HG02610 (cell line): ENCODE results near the gene CRYBB1.

Experiments
- ATAC-seq: cut with Tn5 transposase; IDR thresholded peaks from one replicate; pipeline ENCODE4 v1.9.1; 2021; ENCODE audit warnings: mild to moderate bottlenecking, moderate library complexity; ENCODE audit not compliant: unreplicated experiment

Gene CRYBB1

DNA sequence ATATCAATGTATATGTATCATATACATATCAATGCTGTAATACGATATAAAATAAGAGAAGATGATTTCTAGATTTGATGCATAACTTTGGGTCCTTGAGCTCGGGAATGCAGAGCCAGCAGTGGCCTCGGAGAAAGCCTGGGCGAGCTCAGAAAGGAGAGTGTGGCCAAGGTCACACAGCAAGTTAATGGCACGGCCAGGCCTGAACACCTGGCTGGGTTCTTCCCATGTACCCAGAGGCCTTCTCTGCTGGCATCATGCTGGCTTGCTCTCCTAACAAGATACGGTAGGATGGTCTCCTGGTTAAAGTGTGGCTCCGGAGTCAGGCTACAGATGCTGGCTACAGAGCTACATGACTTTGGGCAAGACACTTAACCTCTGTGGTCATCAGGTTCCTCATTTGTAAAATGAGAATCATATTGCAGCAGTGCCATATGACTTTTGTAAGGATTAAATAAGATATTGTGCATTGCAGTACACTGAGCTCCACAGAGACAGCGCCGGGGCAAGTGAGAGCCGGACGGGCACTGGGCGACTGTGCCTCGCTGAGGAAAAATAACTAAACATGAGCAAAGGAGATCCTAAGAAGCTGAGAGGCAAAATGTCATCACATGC lies 57.8 kb downstream of the CRYBB1 start:
- no peak for ATAC-seq

DNA sequence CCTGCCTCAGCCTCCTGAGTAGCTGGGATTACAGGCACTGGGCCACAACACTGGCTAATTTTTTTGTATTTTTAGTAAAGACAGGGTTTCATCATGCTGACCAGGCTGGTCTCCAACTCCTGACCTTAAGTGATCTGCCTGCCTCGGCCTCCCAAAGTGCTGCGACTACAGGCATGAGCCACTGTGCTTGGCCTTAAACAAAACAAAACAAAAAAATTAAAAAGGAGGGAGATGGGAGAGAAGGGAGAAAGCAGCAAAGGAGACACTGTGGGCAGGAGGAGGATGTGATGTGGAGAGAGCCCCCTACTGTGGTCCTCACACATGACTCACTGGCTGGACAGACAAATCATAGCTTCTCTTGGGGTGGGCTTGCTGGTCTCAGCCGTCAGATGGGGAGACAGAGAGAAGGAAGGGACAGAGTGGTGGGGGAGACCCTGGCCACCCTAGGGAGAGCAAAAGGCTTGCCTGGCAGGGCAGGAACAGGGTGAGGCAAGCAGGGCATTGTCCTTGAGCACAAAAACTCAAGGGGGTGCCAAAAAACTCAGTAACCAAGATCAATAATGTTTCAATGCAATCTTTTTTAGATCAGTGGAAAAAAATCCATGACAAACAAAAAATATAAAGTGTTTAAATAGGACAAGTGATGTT lies 59.5 kb downstream of the CRYBB1 start:
- ATAC-seq = no peak

- no peak for ATAC-seq
These were observed 60.9 kb downstream of the CRYBB1 start for GRCh38 chr22:26556904-26557303.

GRCh38 chr22:26555478-26555877 lies 62.3 kb downstream of the CRYBB1 start:
- no peak for ATAC-seq

DNA sequence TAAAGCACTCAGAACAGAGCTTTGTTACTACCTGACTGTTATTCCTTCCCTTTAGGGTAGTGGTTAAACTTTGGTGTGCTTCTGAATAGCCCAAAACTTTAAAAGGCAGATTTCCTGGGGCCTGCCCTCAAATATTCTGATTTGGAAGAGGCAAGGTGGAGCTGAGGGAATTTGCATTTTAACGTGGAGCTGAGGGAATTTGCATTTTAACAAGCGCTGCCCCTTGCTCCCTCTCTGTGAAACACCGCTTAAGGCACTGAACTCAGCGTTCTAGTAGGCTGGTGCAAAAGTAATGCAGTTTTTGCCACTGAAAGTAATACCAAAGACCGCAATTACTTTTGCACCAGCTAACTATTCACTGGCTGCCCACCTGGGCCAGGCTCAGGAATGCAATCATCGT lies 62.9 kb downstream of the CRYBB1 start:
- ATAC-seq = no peak

DNA sequence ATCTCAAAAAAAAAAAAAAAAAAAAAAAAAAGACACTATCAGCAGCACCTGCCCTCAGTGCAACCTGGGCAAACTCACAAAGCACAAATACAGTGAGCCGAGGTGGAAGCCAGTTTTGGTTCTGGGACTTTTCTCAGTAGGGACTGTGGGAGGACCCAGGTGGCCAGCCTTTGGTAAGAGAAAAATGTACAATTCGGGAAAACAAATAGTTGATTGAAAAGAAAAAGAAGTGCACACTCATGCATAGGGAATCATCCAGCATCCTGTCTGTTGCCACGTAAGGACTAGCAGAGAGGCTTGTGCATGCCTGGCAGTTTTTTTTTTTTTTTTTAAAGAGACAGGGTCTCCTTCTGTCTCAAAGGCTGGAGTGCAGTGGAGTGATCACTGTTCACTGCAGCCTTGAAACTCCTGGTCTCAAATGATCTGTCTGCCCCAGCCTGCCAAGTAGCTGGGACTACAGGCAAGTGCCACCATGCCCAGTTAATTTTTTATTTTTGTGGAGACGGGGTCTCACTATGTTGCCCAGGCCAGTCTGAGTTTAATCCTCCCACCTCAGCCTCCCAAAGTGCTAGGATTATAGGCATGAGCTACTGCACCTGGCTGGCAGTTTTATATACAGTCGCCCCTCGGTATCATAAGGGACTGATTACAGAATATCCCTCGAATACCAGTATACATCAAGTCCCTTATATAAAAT lies 64.6 kb downstream of the CRYBB1 start:
- no peak for ATAC-seq

DNA sequence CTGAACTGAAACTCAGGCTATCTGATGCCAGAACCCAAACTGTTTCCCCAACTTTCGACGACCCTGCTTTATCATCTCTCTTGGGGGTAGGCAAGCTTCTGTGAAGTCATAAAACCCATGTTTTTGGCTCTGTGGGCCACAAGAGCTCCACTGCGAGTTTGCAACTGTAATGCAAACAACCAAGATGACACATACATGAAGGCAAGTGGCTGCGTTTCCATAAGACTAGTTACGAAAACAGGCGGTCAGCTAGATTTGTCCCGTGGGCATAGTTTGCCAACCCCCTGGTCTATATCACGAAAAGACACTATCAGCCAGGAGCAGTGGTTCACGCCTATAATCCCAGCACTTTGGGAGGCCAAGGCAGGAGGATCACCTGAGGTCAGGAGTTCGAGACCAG lies 65.4 kb downstream of the CRYBB1 start:
- no peak for ATAC-seq

- no peak for ATAC-seq
These were observed 66.3 kb downstream of the CRYBB1 start for GRCh38 chr22:26551568-26551967.

GRCh38 chr22:26550498-26551033 lies 67.3 kb downstream of the CRYBB1 start:
- ATAC-seq = no peak

DNA sequence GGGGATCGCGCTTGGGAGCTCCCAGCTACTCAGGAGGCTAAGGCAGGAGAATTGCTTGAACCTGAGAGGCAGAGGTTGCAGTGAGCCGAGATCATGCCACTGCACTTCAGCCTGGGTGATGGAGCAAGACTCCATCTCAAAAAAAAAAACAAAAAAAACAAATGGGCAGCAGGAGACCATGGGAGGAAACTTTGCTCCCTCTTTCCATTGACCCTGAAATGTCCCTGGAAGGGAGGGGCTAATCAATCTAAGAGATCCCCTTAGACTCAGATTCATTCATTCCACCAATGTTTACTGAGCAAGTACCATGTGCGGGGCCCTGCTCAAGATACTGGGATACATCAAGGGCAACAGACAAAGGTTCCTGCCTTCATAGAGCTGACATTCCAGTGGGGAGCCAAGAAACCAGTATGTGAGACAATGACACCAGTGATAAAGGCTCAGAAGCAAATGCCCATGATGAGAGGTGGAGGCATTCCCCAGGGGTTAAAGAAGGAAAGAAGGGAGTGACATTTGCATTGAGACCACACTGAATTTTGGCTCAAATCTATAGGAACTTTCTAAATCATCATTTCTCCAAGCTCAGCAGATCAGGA lies 67.8 kb downstream of the CRYBB1 start:
- no peak for ATAC-seq
